NOMO-1 treated with DMSO at 0.1 percent for 48 hours (cell line): ENCODE measurements around the gene GGTLC1.
A peak's percentile ranks its signal among the peaks of the same experiment; 100 is the strongest.

Experiments used
- DNase-seq: peaks from one replicate; lab custom pipeline; 2025; ENCODE audit not compliant: unreplicated experiment; lab: John Stamatoyannopoulos, UW

The GGTLC1 gene

GRCh38 chr20:23966927-23967615 is 21.5 kb downstream of the GGTLC1 start:
- DNase-seq, result no peak

DNA sequence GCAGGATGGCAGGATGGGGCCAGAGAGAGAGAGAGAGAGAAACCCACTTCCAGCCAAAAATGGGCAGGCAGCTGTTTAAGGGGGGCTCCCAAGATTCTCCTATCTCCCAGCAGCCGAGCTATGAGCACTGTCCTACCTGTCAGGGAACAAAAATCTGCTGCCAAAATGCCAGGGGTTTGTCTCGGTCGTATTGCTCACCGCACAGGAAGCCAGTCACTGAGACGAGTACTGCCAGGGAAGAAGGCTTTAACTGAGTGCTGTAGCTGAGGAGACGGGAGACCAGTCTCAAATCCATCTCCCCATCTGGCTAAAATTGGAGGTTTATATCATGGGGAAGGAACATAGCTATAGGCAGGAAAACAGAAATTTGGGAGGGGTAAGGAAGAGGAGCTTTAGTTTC is 22.3 kb downstream of the GGTLC1 start:
- no peak for DNase-seq

DNA sequence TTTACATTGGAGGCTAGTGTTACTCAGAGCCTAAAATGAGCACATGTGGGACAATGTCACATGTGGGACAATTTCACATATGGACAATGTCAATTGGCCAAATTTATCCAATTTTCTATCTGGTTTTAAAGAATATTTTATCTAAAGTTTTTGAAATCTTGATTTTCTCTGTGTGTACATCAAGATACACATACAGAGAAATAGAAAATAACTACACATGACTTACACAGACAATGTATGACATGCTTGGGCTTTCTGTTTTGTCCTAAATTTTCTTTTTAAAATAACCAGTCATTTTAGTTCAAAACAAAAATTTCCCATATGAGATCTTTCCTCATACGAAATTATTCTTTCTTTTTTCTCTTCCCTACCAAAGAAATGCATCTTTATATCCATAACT is 24.6 kb downstream of the GGTLC1 start:
- no peak for DNase-seq

- no peak for DNase-seq
Observed at GRCh38 chr20:23962272-23962671, 26.3 kb downstream of the GGTLC1 start.

GRCh38 chr20:23959054-23959453 is 29.5 kb downstream of the GGTLC1 start:
- no peak for DNase-seq

DNA sequence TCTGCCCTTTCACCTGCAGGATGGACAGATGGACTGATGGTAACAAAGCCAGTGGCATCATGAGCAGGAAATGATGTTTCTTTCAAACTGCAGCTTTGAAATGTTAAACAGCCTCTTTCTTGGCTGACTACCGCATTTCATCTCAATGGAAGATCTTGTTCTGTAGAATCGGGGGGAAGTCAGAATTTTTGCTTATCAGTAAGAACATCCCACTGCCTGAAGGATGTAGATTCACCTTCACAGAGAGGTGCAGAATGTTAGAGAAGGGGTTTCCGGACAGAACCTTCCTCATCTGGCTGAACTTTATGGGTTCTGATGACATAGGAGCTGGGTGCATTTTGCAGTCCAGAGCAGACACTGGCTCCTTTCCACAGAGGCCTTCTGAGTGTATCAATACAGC is 32.7 kb downstream of the GGTLC1 start:
- no peak for DNase-seq

DNA sequence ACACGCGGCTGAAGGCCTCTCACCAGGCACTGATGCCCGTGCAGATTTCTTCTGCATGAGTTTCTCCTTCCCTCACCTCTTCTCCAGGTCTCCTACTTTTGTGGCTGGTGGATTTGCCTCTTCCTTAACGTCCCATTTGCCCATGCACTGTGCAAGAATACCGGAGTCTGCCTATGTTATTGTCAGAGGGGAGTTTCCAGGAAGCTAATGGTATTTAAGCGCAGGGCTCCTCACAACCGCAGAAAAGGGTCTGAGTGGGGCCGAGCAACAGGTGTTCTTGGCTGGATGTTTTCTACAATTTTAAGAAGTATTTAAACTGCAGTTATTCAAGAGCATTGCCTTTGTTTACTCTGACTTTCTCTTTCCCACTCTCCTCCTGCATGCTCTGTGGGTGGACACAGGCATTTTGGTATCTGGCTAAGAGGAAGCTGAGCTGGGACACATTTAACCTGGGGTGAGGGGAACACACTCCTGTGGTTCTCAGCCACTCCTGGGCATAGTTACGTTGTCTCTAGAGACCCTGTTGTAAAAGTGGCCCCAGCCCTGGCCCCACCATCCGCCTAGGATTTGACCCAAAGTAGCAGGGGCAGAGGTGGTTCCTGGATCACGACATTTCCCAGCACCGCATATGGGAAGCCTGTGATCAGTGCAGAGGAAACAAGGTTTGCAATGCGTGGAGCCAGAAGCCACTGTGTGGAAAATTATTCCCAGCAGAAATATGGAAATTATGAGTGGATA is 34.4 kb downstream of the GGTLC1 start:
- no peak for DNase-seq

DNA sequence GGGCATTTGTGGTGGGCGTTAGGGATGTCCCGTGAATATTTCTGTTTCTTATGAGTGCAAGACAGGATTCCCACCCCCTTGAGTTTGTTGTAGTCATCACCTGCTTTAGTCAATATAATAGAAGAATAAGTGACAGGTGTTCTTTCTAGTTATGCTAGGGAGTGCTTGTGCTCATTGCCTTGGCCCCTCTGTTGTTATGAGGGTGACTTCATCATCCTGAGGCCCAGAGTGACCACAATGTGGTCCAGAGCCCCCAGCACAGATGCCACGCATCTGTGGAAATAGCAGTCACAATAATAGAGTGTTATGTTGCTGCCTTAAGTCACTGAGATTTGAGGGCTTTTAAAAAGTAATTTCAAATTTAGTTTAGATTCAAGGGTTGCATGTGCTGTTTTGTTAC is 42.4 kb downstream of the GGTLC1 start:
- no peak for DNase-seq

GRCh38 chr20:23943304-23943703 is 45.3 kb downstream of the GGTLC1 start:
- DNase-seq, result no peak

- no peak for DNase-seq
Observed at GRCh38 chr20:23939641-23940040, 48.9 kb downstream of the GGTLC1 start.

GRCh38 chr20:23939063-23939462 is 49.5 kb downstream of the GGTLC1 start:
- DNase-seq, result no peak

- no peak for DNase-seq
Observed at GRCh38 chr20:23938118-23938438, 50.5 kb downstream of the GGTLC1 start.

- peak; percentile 18 for DNase-seq
Observed at GRCh38 chr20:23937303-23938117, 51.1 kb downstream of the GGTLC1 start.
